NCI-H2196 treated with DMSO at 0.1 percent for 48 hours (cell line): ENCODE results near the gene ANTKMT.
"Not testable (repeated sequence)": the region's sequence is repeated elsewhere in the genome, so short reads cannot be mapped to it uniquely, and the experiment has no call there.

Experiments used
- DNase-seq: peaks from one replicate; lab custom pipeline; 2025; ENCODE audit not compliant: unreplicated experiment; lab: John Stamatoyannopoulos, UW

Gene ANTKMT

GRCh38 chr16:681746-682427 is 39.1 kb upstream of the ANTKMT start:
- no peak for DNase-seq

- no peak for DNase-seq
Measured at GRCh38 chr16:682493-683395, 38.2 kb upstream of the ANTKMT start.

GRCh38 chr16:683396-684070 is 37.4 kb upstream of the ANTKMT start:
- DNase-seq, result no peak

- peak; percentile 95 for DNase-seq
Measured at GRCh38 chr16:684071-684794, 36.7 kb upstream of the ANTKMT start, which contains the start of gene JMJD8. TSS of gene JMJD8 (minus strand) at chr16:684334. CDS start at chr16:684319, 15 bp downstream.

GRCh38 chr16:684961-685696 is 35.8 kb upstream of the ANTKMT start:
- DNase-seq, result peak; percentile 91

GRCh38 chr16:685967-686366 is 35.0 kb upstream of the ANTKMT start:
- DNase-seq, result peak; percentile 41

GRCh38 chr16:686459-687260 is 34.3 kb upstream of the ANTKMT start:
- no peak for DNase-seq

- no peak for DNase-seq
Measured at GRCh38 chr16:687499-687898, 33.4 kb upstream of the ANTKMT start.

GRCh38 chr16:689175-689897 is 31.6 kb upstream of the ANTKMT start:
- DNase-seq, result no peak

GRCh38 chr16:691242-691641 is 29.7 kb upstream of the ANTKMT start:
- not testable (repeated sequence) for DNase-seq

- DNase-seq, result no peak
Measured at GRCh38 chr16:692356-693108, 28.4 kb upstream of the ANTKMT start.

GRCh38 chr16:693364-693763 is 27.6 kb upstream of the ANTKMT start:
- DNase-seq, result no peak

GRCh38 chr16:693766-694165 is 27.2 kb upstream of the ANTKMT start:
- DNase-seq, result no peak

- DNase-seq, result no peak
Measured at GRCh38 chr16:694187-694862, 26.6 kb upstream of the ANTKMT start.

GRCh38 chr16:694863-695354 is 26.0 kb upstream of the ANTKMT start:
- no peak for DNase-seq

GRCh38 chr16:695355-696089 is 25.4 kb upstream of the ANTKMT start:
- DNase-seq, result peak; percentile 96
